Subcutaneous adipose tissue (tissue), 4 donors: ENCODE data around the gene GPR132. TPM values are rescaled to one million over a fixed set of nuclear protein-coding genes. Genes with fewer than 3 reads are reported as not detected.

Source experiments
- total RNA-seq, 4 donors: library from RNA; depleted of rRNA; stranded (reverse); fragments of >200 nt; gene quantifications; one replicate each; pipeline ENCODE4 v1.1.0, GENCODE V29; 2016
- TF ChIP-seq, protein P1 (sequence below): fragments of 450-650 bp; IDR thresholded peaks from one replicate; pipeline ENCODE4 v1.5.1; 2016; ENCODE audit warnings: low read depth, mild to moderate bottlenecking, control low read depth, antibody characterized with exemption, moderate library complexity

Gene GPR132
- total RNA-seq, 4 donors from 2014 or later: 1.3 to 5.5 (median 3.3) TPM

- TF ChIP-seq, protein P1, sequence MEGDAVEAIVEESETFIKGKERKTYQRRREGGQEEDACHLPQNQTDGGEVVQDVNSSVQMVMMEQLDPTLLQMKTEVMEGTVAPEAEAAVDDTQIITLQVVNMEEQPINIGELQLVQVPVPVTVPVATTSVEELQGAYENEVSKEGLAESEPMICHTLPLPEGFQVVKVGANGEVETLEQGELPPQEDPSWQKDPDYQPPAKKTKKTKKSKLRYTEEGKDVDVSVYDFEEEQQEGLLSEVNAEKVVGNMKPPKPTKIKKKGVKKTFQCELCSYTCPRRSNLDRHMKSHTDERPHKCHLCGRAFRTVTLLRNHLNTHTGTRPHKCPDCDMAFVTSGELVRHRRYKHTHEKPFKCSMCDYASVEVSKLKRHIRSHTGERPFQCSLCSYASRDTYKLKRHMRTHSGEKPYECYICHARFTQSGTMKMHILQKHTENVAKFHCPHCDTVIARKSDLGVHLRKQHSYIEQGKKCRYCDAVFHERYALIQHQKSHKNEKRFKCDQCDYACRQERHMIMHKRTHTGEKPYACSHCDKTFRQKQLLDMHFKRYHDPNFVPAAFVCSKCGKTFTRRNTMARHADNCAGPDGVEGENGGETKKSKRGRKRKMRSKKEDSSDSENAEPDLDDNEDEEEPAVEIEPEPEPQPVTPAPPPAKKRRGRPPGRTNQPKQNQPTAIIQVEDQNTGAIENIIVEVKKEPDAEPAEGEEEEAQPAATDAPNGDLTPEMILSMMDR: no peak
These were observed 24.7 kb upstream of the GPR132 start for GRCh38 chr14:105089746-105090492.

DNA sequence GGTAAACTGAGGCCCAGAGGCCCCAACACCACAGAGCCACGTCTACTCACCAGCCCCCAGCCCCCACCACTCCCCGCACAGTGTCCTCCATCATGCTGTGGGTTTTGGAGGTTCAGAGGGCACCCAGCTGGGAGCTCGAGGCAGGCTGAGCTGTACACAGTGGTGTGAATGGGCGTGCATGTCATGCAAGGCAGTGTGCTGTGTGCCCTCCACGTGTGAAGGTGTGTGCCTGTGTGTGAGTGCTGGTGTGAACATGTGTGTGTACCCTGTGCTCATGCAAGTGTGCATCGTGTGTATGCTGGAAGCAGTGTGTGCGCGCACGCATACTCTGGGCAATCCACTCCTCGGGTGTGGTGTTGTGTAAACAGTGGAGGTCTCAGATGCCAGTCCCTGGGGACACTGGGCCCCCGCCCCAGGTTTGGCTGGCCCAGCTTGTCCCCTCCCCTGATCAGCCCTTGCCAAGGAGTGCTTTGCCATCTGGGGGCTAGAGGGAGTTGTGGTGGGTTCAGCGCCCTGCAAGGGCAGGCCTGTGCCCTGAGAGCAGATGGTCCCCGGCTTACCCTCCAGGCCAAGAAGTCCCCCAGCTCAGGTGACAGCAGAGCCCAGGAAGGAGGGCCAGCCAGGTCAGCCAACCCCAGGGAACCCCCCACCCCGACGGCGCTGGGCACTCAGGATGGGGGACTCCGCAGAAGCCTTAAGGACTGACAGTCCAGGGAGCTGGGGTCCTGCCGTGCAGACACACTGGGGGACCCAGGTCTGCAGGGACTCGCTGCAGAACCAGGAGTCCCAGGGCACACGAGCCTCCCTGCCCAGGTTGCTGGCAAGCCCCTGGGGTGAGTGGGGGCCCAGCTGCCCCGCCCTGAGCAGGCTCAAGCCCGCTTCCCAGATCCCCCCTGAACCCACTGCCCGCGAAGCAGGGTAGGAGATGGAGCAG lies 23.8 kb upstream of the GPR132 start:
- TF ChIP-seq, protein P1: no peak

DNA sequence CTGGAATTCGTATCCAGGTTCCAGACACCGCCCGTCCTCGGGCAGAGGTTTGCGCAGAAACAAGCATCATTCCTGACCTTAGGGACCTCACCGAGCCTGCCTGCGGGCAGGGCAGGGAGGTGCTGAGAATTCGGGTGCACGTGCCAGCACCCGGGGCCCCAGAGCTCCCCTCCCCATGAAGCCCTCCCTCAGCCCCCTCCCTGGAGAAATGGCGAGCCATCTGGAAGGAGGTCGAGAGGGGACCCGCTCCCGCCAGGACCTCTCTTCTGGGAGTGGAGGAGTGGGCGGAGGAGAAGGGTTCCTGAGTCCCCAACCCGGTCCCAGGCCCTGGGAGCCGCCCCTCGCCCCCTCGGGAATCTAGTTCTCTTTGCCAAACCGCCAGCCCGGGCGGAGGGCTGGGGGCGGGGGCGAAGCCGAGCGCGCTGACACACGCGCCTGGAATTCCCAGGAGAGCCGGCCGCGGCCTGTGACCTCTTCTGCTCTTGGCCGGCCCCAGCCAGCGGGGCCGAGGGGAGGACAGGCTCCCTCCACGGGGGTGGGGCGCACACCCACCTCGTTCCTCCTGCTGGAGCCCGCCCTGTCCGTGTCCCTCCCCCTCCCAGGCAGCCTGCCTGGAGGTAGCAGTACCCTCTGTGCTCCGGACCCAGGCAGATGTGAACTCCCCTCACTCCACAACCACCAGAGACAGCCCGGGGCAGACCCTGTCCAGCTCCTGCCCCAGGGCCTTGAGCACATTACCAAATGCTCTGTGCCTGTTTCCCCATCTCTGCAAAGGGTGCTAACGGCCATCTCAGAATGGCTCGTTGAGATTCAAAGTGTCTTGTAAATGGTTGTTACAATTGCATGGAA lies 23.0 kb upstream of the GPR132 start:
- TF ChIP-seq, protein P1: no peak

DNA sequence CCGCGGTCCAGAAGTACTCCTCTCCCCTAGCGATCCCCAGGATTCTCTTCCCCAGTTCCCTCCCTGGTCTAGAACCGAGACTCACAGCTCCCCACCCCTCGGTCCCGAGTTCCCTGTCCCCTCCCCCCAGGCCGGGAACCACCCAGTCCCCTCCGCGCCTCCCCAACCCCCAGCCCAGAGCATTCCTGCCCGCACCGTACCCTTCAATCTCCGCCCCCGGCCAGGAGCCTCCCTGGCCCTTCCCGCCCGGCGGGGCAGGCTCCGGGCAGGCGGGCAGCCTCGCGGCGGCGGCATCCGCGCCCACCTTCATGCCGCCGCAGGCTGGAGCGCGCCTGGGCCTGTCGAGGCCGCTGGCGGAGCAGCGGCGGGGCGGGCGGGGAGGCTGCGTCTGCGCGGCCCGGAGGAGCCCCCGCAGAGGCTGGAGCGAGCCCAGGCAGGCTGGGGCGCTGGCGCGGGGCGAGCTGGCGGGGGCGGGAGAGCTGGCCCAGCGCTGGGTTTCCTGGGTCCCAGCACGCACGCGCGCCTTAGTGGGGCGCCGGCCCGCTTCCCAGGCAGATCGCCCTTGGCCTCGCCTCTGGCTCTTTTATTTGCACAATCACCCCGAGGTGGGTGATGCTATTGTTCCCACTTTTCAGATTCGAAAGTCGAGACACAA lies 22.2 kb upstream of the GPR132 start:
- TF ChIP-seq, protein P1: no peak

DNA sequence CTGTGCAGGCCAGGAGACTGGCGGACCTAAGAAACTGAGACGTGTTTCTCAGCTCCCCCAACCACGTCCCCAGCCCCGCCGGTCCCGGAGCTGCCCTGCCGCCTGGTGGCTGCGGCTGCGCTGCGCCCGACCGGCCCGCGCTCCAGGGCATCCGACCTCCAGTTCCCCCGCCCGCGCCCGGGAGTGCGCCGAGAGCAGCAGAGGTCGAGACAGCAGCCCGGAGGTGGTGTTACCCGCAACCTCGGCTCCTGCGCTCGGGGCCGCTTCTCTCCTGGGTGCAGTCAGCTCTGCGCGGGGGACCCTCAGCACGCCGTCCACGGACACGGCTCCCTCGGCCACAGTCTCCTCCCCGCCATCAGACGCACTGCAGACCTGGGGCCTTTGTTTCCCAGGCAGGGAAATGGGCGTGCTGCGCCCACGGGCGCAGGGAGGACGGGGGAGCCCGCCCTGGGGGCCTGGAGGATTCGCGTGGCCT lies 21.6 kb upstream of the GPR132 start:
- TF ChIP-seq, protein P1: no peak

DNA sequence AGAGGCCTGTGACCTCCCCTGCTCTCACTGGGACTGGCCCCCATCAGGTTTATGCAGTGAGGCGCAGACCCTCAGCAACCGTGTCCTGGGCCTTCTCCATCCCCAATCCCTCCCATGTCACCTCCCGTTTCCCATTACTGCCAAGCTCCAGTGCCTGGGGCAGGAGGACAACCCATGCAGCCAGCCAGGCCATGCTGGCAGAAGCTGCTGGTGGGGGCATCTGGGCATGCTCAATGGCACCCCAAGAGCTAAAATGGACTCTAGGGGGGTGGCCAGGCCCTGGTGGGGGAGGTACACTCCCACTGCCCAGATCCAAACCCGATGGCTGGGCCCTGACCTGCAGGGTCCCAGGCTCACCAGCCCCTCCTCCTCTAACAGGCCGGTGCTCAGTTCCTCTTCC lies 20.5 kb upstream of the GPR132 start:
- TF ChIP-seq, protein P1: no peak
